Activated naive CD8-positive, alpha-beta T cell (primary cell): ENCODE data around the gene TPI1.

Source experiments
- H3K27ac Mint-ChIP-seq: one replicate; pipeline ENCODE4 v1.8.0; 2021; ENCODE audit warnings: mixed read lengths
- H3K27me3 Mint-ChIP-seq: one replicate; pipeline ENCODE4 v1.8.0; 2021; ENCODE audit warnings: mixed read lengths
- H3K36me3 Mint-ChIP-seq: one replicate; pipeline ENCODE4 v1.8.0; 2021; ENCODE audit warnings: mixed read lengths
- H3K4me1 Mint-ChIP-seq: one replicate; pipeline ENCODE4 v1.8.0; 2021; ENCODE audit warnings: low read depth, mixed read lengths
- H3K4me3 Mint-ChIP-seq: one replicate; pipeline ENCODE4 v1.8.0; 2021; ENCODE audit warnings: mild to moderate bottlenecking, mixed read lengths
- H3K9me3 Mint-ChIP-seq: one replicate; pipeline ENCODE4 v1.8.0; 2021; ENCODE audit warnings: low read depth, mixed read lengths

The TPI1 gene

GRCh38 chr12:6826125-6826733 lies 41.1 kb upstream of the TPI1 start:
- H3K4me3 Mint-ChIP-seq, result no peak overlapping the region

GRCh38 chr12:6826734-6827436 lies 40.4 kb upstream of the TPI1 start:
- no peaks in the 10 kb centered on the region for H3K36me3 Mint-ChIP-seq
- H3K4me1 Mint-ChIP-seq, result peaks cover 20% of the 10 kb centered on the region
- peak overlapping the region; percentile 63 for H3K4me3 Mint-ChIP-seq
- no peak overlapping the region for H3K27ac Mint-ChIP-seq
- peaks cover 20% of the 10 kb centered on the region for H3K27me3 Mint-ChIP-seq
- H3K9me3 Mint-ChIP-seq, result no peaks in the 10 kb centered on the region

More at GRCh38 chr12:6826125-6826733, 41.1 kb upstream of the TPI1 start:
- Mint-ChIP-seq H3K9me3 (no peaks in the 10 kb centered on the region), H3K27me3 (peaks cover 20% of the 10 kb centered on the region), H3K4me1 (peaks cover 22% of the 10 kb centered on the region), H3K27ac (no peak overlapping the region), H3K36me3 (no peaks in the 10 kb centered on the region)

GRCh38 chr12:6827437-6827911 lies 39.9 kb upstream of the TPI1 start:
- Mint-ChIP-seq H3K36me3 (no peaks in the 10 kb centered on the region), H3K27me3 (peaks cover 19% of the 10 kb centered on the region), H3K4me3 (peak overlapping the region; percentile 63), H3K9me3 (no peaks in the 10 kb centered on the region), H3K27ac (no peak overlapping the region), H3K4me1 (peaks cover 18% of the 10 kb centered on the region)

GRCh38 chr12:6827982-6828780 lies 39.1 kb upstream of the TPI1 start, which contains the start of gene P3H3:
Gene P3H3, plus strand, starts transcription at chr12:6828407. Its CDS starts 34 bp downstream, at chr12:6828441.
- H3K36me3 Mint-ChIP-seq, result no peaks in the 10 kb centered on the region

GRCh38 chr12:6828781-6829535 lies 38.4 kb upstream of the TPI1 start:
- Mint-ChIP-seq H3K27ac (peak overlapping the region; percentile 78), H3K4me1 (peaks cover 18% of the 10 kb centered on the region), H3K36me3 (no peaks in the 10 kb centered on the region), H3K4me3 (peak overlapping the region; percentile 85), H3K9me3 (no peaks in the 10 kb centered on the region), H3K27me3 (peaks cover 16% of the 10 kb centered on the region)

More at GRCh38 chr12:6827982-6828780, 39.1 kb upstream of the TPI1 start, which contains the start of gene P3H3:
- Mint-ChIP-seq H3K9me3 (no peaks in the 10 kb centered on the region), H3K27ac (peak within 1 kb of the TSS; percentile 78), H3K27me3 (peaks cover 16% of the 10 kb centered on the region), H3K4me3 (peak within 1 kb of the TSS; percentile 85), H3K4me1 (peaks cover 18% of the 10 kb centered on the region)

GRCh38 chr12:6829536-6830220 lies 37.7 kb upstream of the TPI1 start:
- Mint-ChIP-seq H3K9me3 (no peaks in the 10 kb centered on the region), H3K27ac (no peak overlapping the region), H3K36me3 (no peaks in the 10 kb centered on the region), H3K4me1 (peaks cover 18% of the 10 kb centered on the region), H3K4me3 (peak overlapping the region; percentile 85), H3K27me3 (peaks cover 12% of the 10 kb centered on the region)

- no peak overlapping the region for H3K27ac Mint-ChIP-seq
Observed at GRCh38 chr12:6830286-6830890, 36.9 kb upstream of the TPI1 start.

GRCh38 chr12:6830999-6831398 lies 36.3 kb upstream of the TPI1 start:
- Mint-ChIP-seq H3K4me3 (peak overlapping the region; percentile 39), H3K36me3 (no peaks in the 10 kb centered on the region), H3K4me1 (peaks cover 21% of the 10 kb centered on the region), H3K27ac (no peak overlapping the region), H3K27me3 (peaks cover 2% of the 10 kb centered on the region), H3K9me3 (no peaks in the 10 kb centered on the region)

More at GRCh38 chr12:6830286-6830890, 36.9 kb upstream of the TPI1 start:
- Mint-ChIP-seq H3K27me3 (peaks cover 6% of the 10 kb centered on the region), H3K4me1 (peaks cover 19% of the 10 kb centered on the region), H3K4me3 (peak overlapping the region; percentile 39), H3K9me3 (no peaks in the 10 kb centered on the region), H3K36me3 (no peaks in the 10 kb centered on the region)

- Mint-ChIP-seq H3K9me3 (no peaks in the 10 kb centered on the region), H3K27ac (no peak overlapping the region), H3K4me3 (no peak overlapping the region), H3K27me3 (peaks cover 2% of the 10 kb centered on the region), H3K4me1 (peaks cover 21% of the 10 kb centered on the region), H3K36me3 (no peaks in the 10 kb centered on the region)
Observed at GRCh38 chr12:6831450-6831995, 35.8 kb upstream of the TPI1 start.

GRCh38 chr12:6832125-6832524 lies 35.2 kb upstream of the TPI1 start:
- H3K9me3 Mint-ChIP-seq, result no peaks in the 10 kb centered on the region
- peaks cover 21% of the 10 kb centered on the region for H3K4me1 Mint-ChIP-seq
- H3K27ac Mint-ChIP-seq, result no peak overlapping the region
- peaks cover 2% of the 10 kb centered on the region for H3K27me3 Mint-ChIP-seq
- no peak overlapping the region for H3K4me3 Mint-ChIP-seq
- H3K36me3 Mint-ChIP-seq, result no peaks in the 10 kb centered on the region

GRCh38 chr12:6833189-6833890 lies 34.0 kb upstream of the TPI1 start:
- no peaks in the 10 kb centered on the region for H3K27me3 Mint-ChIP-seq
- peaks cover 14% of the 10 kb centered on the region for H3K4me1 Mint-ChIP-seq
- H3K36me3 Mint-ChIP-seq, result no peaks in the 10 kb centered on the region
- no peaks in the 10 kb centered on the region for H3K9me3 Mint-ChIP-seq
- no peak overlapping the region for H3K27ac Mint-ChIP-seq
- no peak overlapping the region for H3K4me3 Mint-ChIP-seq

GRCh38 chr12:6834254-6834653 lies 33.1 kb upstream of the TPI1 start:
- H3K4me3 Mint-ChIP-seq, result no peak overlapping the region
- H3K27ac Mint-ChIP-seq, result no peak overlapping the region
- peaks cover 9% of the 10 kb centered on the region for H3K4me1 Mint-ChIP-seq
- H3K9me3 Mint-ChIP-seq, result no peaks in the 10 kb centered on the region
- H3K27me3 Mint-ChIP-seq, result no peaks in the 10 kb centered on the region
- no peaks in the 10 kb centered on the region for H3K36me3 Mint-ChIP-seq

GRCh38 chr12:6834873-6835272 lies 32.5 kb upstream of the TPI1 start:
- Mint-ChIP-seq H3K27ac (no peak overlapping the region), H3K9me3 (no peaks in the 10 kb centered on the region), H3K27me3 (no peaks in the 10 kb centered on the region), H3K4me3 (no peak overlapping the region), H3K4me1 (peaks cover 6% of the 10 kb centered on the region), H3K36me3 (no peaks in the 10 kb centered on the region)
